A549 (cell line): ENCODE results near the gene ADAM12. TPM values are rescaled to one million over a fixed set of nuclear protein-coding genes. Genes with fewer than 3 reads are reported as not detected.
A peak's percentile ranks its signal among the peaks of the same experiment; 100 is the strongest.

Experiments used
- ATAC-seq, 2 experiments: fragments of 200-7000 bp in 1 of 2; fragments of >200 bp in 1 of 2; cut with Nextera tagmentation in 1 of 2; cut with Tn5 transposase in 1 of 2; 3 replicates each; pipeline versions ENCODE4 v1.8.0 to v1.9.1; 2018 to 2020; ENCODE audit warnings: mild to moderate bottlenecking in 1 of 2, moderate library complexity in 1 of 2
- CTCF ChIA-PET: fragments of 300-600 bp; sonication (Branson Sonifier 250); formaldehyde crosslinking; extraction: SDS; loops from one replicate; lab custom pipeline; 2021; ENCODE audit warnings: antibody characterized with exemption, inconsistent platforms; lab: Yijun Ruan, JAX
- POLR2A ChIA-PET: fragments of 350-600 bp; formaldehyde crosslinking; extraction: SDS; loops from one replicate; lab custom pipeline; 2021; ENCODE audit warnings: antibody characterized with exemption, inconsistent platforms; lab: Yijun Ruan, JAX
- DNase-seq, 2 experiments: peaks; one replicate each; pipeline versions ENCODE4 v3.0.0 to v3.0.0-alpha.2; 2011 to 2016; ENCODE audit warnings: low read depth in 1 of 2, low spot score in 1 of 2
- FAIRE-seq: peaks from 2 replicates; lab custom pipeline; 2011; peaks lifted over from hg19 to GRCh38; lab: Jason Lieb, UNC
- H3K27ac ChIP-seq, 2 experiments: fragments of >200 bp; sonication (Bioruptor Twin); formaldehyde crosslinking; 3 replicates each; pipeline ENCODE4 v1.5.1; 2016 to 2017
- H3K4me1 ChIP-seq: fragments of >200 bp; sonication (Bioruptor Twin); formaldehyde crosslinking; 3 replicates; pipeline ENCODE4 v1.6.1; 2016
- H3K4me2 ChIP-seq: fragments of >200 bp; sonication (Bioruptor Twin); formaldehyde crosslinking; 3 replicates; pipeline ENCODE4 v1.6.1; 2016
- H3K4me3 ChIP-seq: fragments of >200 bp; sonication (Bioruptor Twin); formaldehyde crosslinking; 3 replicates; pipeline ENCODE4 v1.5.1; 2016
- H3K9me3 ChIP-seq: fragments of >200 bp; sonication (Bioruptor Twin); formaldehyde crosslinking; 3 replicates; pipeline ENCODE4 v1.6.1; 2016
- BCL3 ChIP-seq: fragments of >200 bp; sonication (Bioruptor Twin); formaldehyde crosslinking; IDR thresholded peaks from 3 replicates; pipeline ENCODE4 v1.6.1; 2016
- CBX8 ChIP-seq: fragments of 200-600 bp; sonication (generic); IDR thresholded peaks from 2 replicates; pipeline ENCODE4 v1.6.1; 2016
- CEBPB ChIP-seq, 2 experiments: fragments of >200 bp in 1 of 2; sonication (Bioruptor Twin) in 1 of 2; formaldehyde crosslinking in 1 of 2; IDR thresholded peaks; 2 replicates each; pipeline ENCODE4 v1.6.1; 2012 to 2016
- CTCF ChIP-seq: fragments of >200 bp; sonication (Bioruptor Twin); formaldehyde crosslinking; IDR thresholded peaks from 3 replicates; pipeline ENCODE4 v1.5.1; 2016
- EHF ChIP-seq: fragments of 250-450 bp; sonication (Bioruptor Pico); IDR thresholded peaks from 2 replicates; pipeline ENCODE4 v1.5.0; 2020; ENCODE audit warnings: mild to moderate bottlenecking
- ESRRA ChIP-seq: fragments of 150-350 bp; IDR thresholded peaks from 2 replicates; pipeline ENCODE4 v1.6.1; 2014; ENCODE audit warnings: mild to moderate bottlenecking, low read length, borderline replicate concordance
- FOSB ChIP-seq: fragments of 250-450 bp; sonication (Bioruptor Pico); IDR thresholded peaks from 2 replicates; pipeline ENCODE4 v1.5.0; 2020; ENCODE audit warnings: mild to moderate bottlenecking, moderate library complexity
- FOSL2 ChIP-seq, 2 experiments: fragments of 450-650 bp in 1 of 2; fragments of >200 bp in 1 of 2; sonication (Bioruptor Twin) in 1 of 2; formaldehyde crosslinking; IDR thresholded peaks; 2 replicates each; pipeline versions ENCODE4 v1.5.0 to v1.6.1; 2016 to 2020; ENCODE audit warnings: mild to moderate bottlenecking in 1 of 2, moderate library complexity in 1 of 2
- FOXS1 ChIP-seq: fragments of 250-450 bp; sonication (Bioruptor Pico); IDR thresholded peaks from 2 replicates; pipeline ENCODE4 v1.5.0; 2020; ENCODE audit warnings: mild to moderate bottlenecking, moderate library complexity
- GATA3 ChIP-seq: IDR thresholded peaks from 2 replicates; pipeline ENCODE4 v1.6.1; 2012; ENCODE audit warnings: borderline replicate concordance
- HDAC2 ChIP-seq: fragments of 200-600 bp; sonication (generic); IDR thresholded peaks from 2 replicates; pipeline ENCODE4 v1.6.1; 2016
- HES2 ChIP-seq: fragments of >200 bp; sonication (Bioruptor Twin); formaldehyde crosslinking; IDR thresholded peaks from 2 replicates; pipeline ENCODE4 v1.6.1; 2016
- HOXA7 ChIP-seq: fragments of 250-450 bp; sonication (Bioruptor Pico); IDR thresholded peaks from 2 replicates; pipeline ENCODE4 v1.5.0; 2020; ENCODE audit warnings: mild to moderate bottlenecking, moderate library complexity
- HOXB5 ChIP-seq: fragments of 250-450 bp; sonication (Bioruptor Pico); IDR thresholded peaks from 2 replicates; pipeline ENCODE4 v1.5.0; 2020; ENCODE audit warnings: mild to moderate bottlenecking, moderate library complexity
- MAFK ChIP-seq: fragments of 450-650 bp; IDR thresholded peaks from 2 replicates; pipeline ENCODE4 v1.6.1; 2014; ENCODE audit not compliant: partially characterized antibody
- MYC ChIP-seq: IDR thresholded peaks from 2 replicates; pipeline ENCODE4 v1.6.1; 2012; ENCODE audit warnings: mild to moderate bottlenecking, inconsistent platforms, low read length, improper control_type of control experiment, borderline replicate concordance
- NPAS2 ChIP-seq: fragments of 250-450 bp; sonication (Bioruptor Pico); IDR thresholded peaks from 2 replicates; pipeline ENCODE4 v1.8.0; 2022; ENCODE audit warnings: mild to moderate bottlenecking, moderate library complexity, borderline replicate concordance
- PHF8 ChIP-seq: fragments of 200-600 bp; sonication (generic); IDR thresholded peaks from 2 replicates; pipeline ENCODE4 v1.6.1; 2016; ENCODE audit warnings: low read depth, mild to moderate bottlenecking, antibody characterized with exemption, moderate library complexity, borderline replicate concordance
- POLR2AphosphoS2 ChIP-seq: conservative IDR thresholded peaks from 2 replicates; pipeline ENCODE4 v1.6.1; 2012; ENCODE audit warnings: low read length, improper control_type of control experiment, inconsistent platforms
- REST ChIP-seq: fragments of 200-600 bp; sonication (generic); IDR thresholded peaks from 2 replicates; pipeline ENCODE4 v1.6.1; 2016; ENCODE audit warnings: antibody characterized with exemption, mild to moderate bottlenecking, moderate library complexity
- RFX5 ChIP-seq: fragments of 450-650 bp; IDR thresholded peaks from 2 replicates; pipeline ENCODE4 v1.7.1; 2014; ENCODE audit warnings: antibody characterized with exemption, mild to moderate bottlenecking, moderate library complexity
- ZFP36 ChIP-seq: fragments of 450-650 bp; IDR thresholded peaks from 2 replicates; pipeline ENCODE4 v1.6.1; 2014; ENCODE audit warnings: borderline replicate concordance; ENCODE audit not compliant: partially characterized antibody
- ZNF302 ChIP-seq: fragments of 250-450 bp; sonication (Bioruptor Pico); IDR thresholded peaks from 2 replicates; pipeline ENCODE4 v1.9.0; 2021; ENCODE audit warnings: inconsistent platforms, mild to moderate bottlenecking, moderate library complexity
- ZSCAN20 ChIP-seq: fragments of 250-450 bp; sonication (Bioruptor Pico); IDR thresholded peaks from 2 replicates; pipeline ENCODE4 v1.8.0; 2022; ENCODE audit warnings: mild to moderate bottlenecking, moderate library complexity
- WGBS: methylation state at CpG from one replicate; pipeline ENCODE4 v1.1.6; 2017; ENCODE audit errors: missing lambda C conversion rate; 5-methylcytosine and 5-hydroxymethylcytosine counted together
- polyA plus RNA-seq, 4 experiments: library from polyadenylated mRNA; depleted of rRNA in 3 of 4; stranded (reverse); fragments of >200 nt; fragmentation: RNase III in 1 of 4; extraction: RNeasy Plus Mini Kit Qiagen cat#74134 plus additional on column Dnase treatment in 1 of 4; gene quantifications; 2 replicates in 3 of 4; 3 replicates in 1 of 4; pipeline ENCODE4 v1.2.3, GENCODE V29; 2011 to 2017

The ADAM12 gene
- polyA plus RNA-seq, 2 of the 4 experiments (the other 2 are of a cell fraction), result 1.6 to 4.8 TPM

- no peak overlapping the region for H3K4me2 ChIP-seq
- peaks cover 8% of the 10 kb centered on the region for H3K4me1 ChIP-seq
- H3K27ac ChIP-seq, result no peak overlapping the region
- WGBS, result 87% methylated on average over 9 of the region's 9 CpGs
- DNase-seq (no peak), ATAC-seq (no peak), FAIRE-seq (no peak)
- no peaks in the 10 kb centered on the region for H3K9me3 ChIP-seq
- ChIA-PET CTCF (interaction anchor here (0.7 kb wide), 2 partner anchors 148 to 282 kb away, joined by 3 read pairs; no protein-coding TSS in a partner anchor), POLR2A (no interaction called here)
- H3K4me3 ChIP-seq, result no peak overlapping the region
- TF ChIP-seq ZFP36 (no peak), CEBPB (IDR thresholded peaks at IDR 0.05) (no peak), FOSB (CRISPR knock-in tag) (no peak), REST (no peak), HOXB5 (CRISPR knock-in tag) (no peak), ZNF302 (CRISPR knock-in tag) (no peak)
These were observed 263.5 kb downstream of the ADAM12 start for GRCh38 chr10:126124668-126125349.

GRCh38 chr10:126124046-126124445 is 264.2 kb downstream of the ADAM12 start:
- TF ChIP-seq RFX5, result no peak
- Histone ChIP-seq H3K4me2 (no peak overlapping the region), H3K27ac (0 out of 6 replicates have a peak overlapping the region, but pooled peaks of 1 of the 2 experiments have one; percentile 14), H3K4me1 (peaks cover 16% of the 10 kb centered on the region), H3K9me3 (no peaks in the 10 kb centered on the region), H3K4me3 (no peak overlapping the region)
- no peak for DNase-seq
- no peak for ATAC-seq
- no peak for FAIRE-seq
- 80% methylated on average over 7 of the region's 7 CpGs for WGBS
- ChIA-PET CTCF (interaction anchor here (0.6 kb wide), 1 partner anchor 50 kb away, joined by 3 read pairs; no protein-coding TSS in a partner anchor), POLR2A (no interaction called here)

- DNase-seq, result no peak
- ChIA-PET CTCF (interaction anchor here (0.6 kb wide), 1 partner anchor 50 kb away, joined by 3 read pairs; no protein-coding TSS in a partner anchor), POLR2A (no interaction called here)
- 87% methylated on average over 7 of the region's 10 CpGs for WGBS
- FAIRE-seq, result no peak
- Histone ChIP-seq H3K4me3 (no peak overlapping the region), H3K4me2 (no peak overlapping the region), H3K27ac (0 out of 6 replicates have a peak overlapping the region, but pooled peaks of 1 of the 2 experiments have one; percentile 20), H3K9me3 (no peaks in the 10 kb centered on the region), H3K4me1 (peaks cover 22% of the 10 kb centered on the region)
- TF ChIP-seq HOXA7 (CRISPR knock-in tag), result no peak
- no peak for TF ChIP-seq POLR2AphosphoS2
- TF ChIP-seq MYC, result no peak
- TF ChIP-seq MAFK, result no peak
- no peak for TF ChIP-seq HES2
- no peak for ATAC-seq
These were observed 264.8 kb downstream of the ADAM12 start for GRCh38 chr10:126123466-126123865.

- Histone ChIP-seq H3K4me1 (peaks cover 27% of the 10 kb centered on the region), H3K27ac (no peak overlapping the region), H3K4me3 (no peak overlapping the region)
- no peak for FAIRE-seq
- WGBS, result 63% methylated on average over 1 of the region's 1 CpG
- TF ChIP-seq EHF (no peak), FOSL2 (IDR thresholded peaks at IDR 0.05) (no peak), FOSL2 (CRISPR knock-in tag; IDR thresholded peaks at IDR 0.05) (no peak), CEBPB (IDR thresholded peaks at IDR 0.05) (no peak), FOXS1 (CRISPR knock-in tag) (no peak), BCL3 (no peak), ESRRA (no peak), CBX8 (no peak), HDAC2 (no peak), PHF8 (no peak), GATA3 (no peak), CTCF (no peak), NPAS2 (no peak), ZSCAN20 (CRISPR knock-in tag) (no peak)
- TF ChIP-seq, all 56 proteins: peak for 0
- ATAC-seq (no peak), DNase-seq (no peak)
- no peak overlapping the region for H3K4me2 ChIP-seq
- no peaks in the 10 kb centered on the region for H3K9me3 ChIP-seq
- CTCF ChIA-PET, result no interaction called here
- POLR2A ChIA-PET, result no interaction called here
These were observed 265.4 kb downstream of the ADAM12 start for GRCh38 chr10:126122881-126123280.
